Measurements from ENCODE around the gene OSGEP.

OSGEP gene

GRCh38 chr14:20469242-20469889 lies 14.8 kb upstream of the OSGEP start, which contains the start of gene PNP (continued):
- TF ChIP-seq ZBTB44 (tag by site-specific recombination; IDR thresholded peaks at IDR 0.05) (no peak), ZNF239 (tag by site-specific recombination; IDR thresholded peaks at IDR 0.05) (peak; percentile 55), PRDM10 (tag by site-specific recombination; IDR thresholded peaks at IDR 0.05) (peak; percentile 61), ZNF404 (tag by site-specific recombination; IDR thresholded peaks at IDR 0.05) (no peak), EGR2 (tag by site-specific recombination; IDR thresholded peaks at IDR 0.05; ENCODE audit: low read depth) (no peak)

- H3K4me1 ChIP-seq (ENCODE audit: control insufficient read depth, insufficient read depth, low read length), result peaks cover 5% of the 10 kb centered on the region
- H3K9me3 ChIP-seq (ENCODE audit: control insufficient read depth, insufficient read depth, low read depth, low read length), result no peaks in the 10 kb centered on the region
- H3K36me3 ChIP-seq (ENCODE audit: control insufficient read depth in 2 of 2, insufficient read depth in 1 of 2, low read length in 2 of 2), result peaks cover 16 to 26% of the 10 kb centered on the region in 2 experiments
- TF ChIP-seq ZBTB11 (tag by site-specific recombination; conservative IDR thresholded peaks at IDR 0.05; ENCODE audit: low read depth) (0 out of 2 replicates have a peak, but pooled peaks have one; percentile 6), PATZ1 (tag by site-specific recombination; IDR thresholded peaks at IDR 0.05) (0 out of 2 replicates have a peak, but pooled peaks have one; percentile 17), ZBTB10 (tag by site-specific recombination; IDR thresholded peaks at IDR 0.05) (no peak)
- peak overlapping the region; percentile 71 for H3K4me3 ChIP-seq (ENCODE audit: low read depth, low read length)
- POLR2A ChIA-PET, result interaction anchor here (1.1 to 2.6 kb wide), 6 partner anchors 8 to 126 kb away, joined by 3 to 41 read pairs (median 16); partner anchors contain the start of genes APEX1, OSGEP, PARP2 and PIP4P1
- CTCF ChIA-PET, result interaction anchor here (0.6 to 1.2 kb wide), 2 partner anchors 53 to 89 kb away, joined by 3 read pairs; no protein-coding TSS in a partner anchor
- H3K27ac ChIP-seq (ENCODE audit: extremely low read depth, low read depth, low read length), result peak overlapping the region; percentile 84; the same call in 1 of the 2 replicates
Measured at GRCh38 chr14:20468764-20469241, 14.2 kb upstream of the OSGEP start.
